Tibial nerve (tissue), 3 donors: Measurements from ENCODE around the gene PRR11.

Source experiments
- POLR2A ChIP-seq, 2 donors: fragments of 450-650 bp; IDR thresholded peaks; one replicate each; pipeline ENCODE4 v1.6.1; 2017; ENCODE audit warnings: antibody characterized with exemption in 2 of 2, mild to moderate bottlenecking in 2 of 2, moderate library complexity in 2 of 2
- TF ChIP-seq, protein P1 (sequence below), 5 experiments: fragments of 200-600 bp in 3 of 5; fragments of 450-650 bp in 2 of 5; sonication (generic) in 3 of 5; IDR thresholded peaks; one replicate each; pipeline ENCODE4 v1.5.1; 2016 to 2019; ENCODE audit warnings: antibody characterized with exemption in 5 of 5, mild to moderate bottlenecking in 3 of 5, moderate library complexity in 2 of 5

DNA sequence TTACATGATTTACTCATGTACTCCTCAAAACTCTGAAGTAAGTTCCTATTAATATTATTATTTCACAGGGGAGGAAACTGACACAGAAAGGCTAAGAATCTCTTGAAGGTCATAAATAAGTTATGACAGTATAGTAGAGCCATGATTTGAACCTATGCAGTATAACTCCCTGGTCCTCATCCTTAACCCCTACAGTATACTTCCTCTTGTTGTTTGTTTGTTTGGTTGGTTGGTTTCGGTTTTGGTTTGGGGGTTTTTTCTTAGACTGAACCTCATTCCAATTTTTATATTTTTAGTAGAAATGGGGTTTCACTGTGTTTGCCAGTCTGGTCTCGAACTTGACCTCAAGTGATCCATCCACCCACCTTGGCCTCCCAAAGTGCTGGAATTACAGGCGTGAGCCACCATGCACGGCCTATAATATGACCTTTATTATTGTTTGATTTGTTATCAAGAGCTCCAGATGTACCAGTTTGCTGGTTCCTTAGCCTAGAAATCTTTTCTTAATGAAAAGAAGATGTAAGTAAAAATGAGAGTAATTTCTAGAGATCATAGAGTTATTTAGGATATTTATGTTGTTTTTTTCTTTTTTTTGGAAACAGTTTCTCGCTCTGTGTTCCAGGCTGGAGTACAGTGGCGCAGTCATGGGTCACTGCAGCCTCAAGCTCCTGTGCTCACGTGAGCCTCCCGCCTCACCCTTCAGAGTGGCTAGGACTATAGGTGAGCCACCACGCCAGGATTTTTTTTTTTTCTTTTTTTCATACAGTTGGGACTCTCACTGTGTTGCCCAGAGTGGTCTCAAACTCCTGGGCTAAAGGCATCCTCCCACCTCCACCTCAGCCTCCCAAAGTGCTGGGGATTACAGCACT, 4.8 kb downstream of the PRR11 start:
- no peak for TF ChIP-seq POLR2A (IDR thresholded peaks at IDR 0.05)
- TF ChIP-seq, protein P1, sequence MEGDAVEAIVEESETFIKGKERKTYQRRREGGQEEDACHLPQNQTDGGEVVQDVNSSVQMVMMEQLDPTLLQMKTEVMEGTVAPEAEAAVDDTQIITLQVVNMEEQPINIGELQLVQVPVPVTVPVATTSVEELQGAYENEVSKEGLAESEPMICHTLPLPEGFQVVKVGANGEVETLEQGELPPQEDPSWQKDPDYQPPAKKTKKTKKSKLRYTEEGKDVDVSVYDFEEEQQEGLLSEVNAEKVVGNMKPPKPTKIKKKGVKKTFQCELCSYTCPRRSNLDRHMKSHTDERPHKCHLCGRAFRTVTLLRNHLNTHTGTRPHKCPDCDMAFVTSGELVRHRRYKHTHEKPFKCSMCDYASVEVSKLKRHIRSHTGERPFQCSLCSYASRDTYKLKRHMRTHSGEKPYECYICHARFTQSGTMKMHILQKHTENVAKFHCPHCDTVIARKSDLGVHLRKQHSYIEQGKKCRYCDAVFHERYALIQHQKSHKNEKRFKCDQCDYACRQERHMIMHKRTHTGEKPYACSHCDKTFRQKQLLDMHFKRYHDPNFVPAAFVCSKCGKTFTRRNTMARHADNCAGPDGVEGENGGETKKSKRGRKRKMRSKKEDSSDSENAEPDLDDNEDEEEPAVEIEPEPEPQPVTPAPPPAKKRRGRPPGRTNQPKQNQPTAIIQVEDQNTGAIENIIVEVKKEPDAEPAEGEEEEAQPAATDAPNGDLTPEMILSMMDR (IDR thresholded peaks at IDR 0.05), result no peak
